ENCODE measurements around the gene FIBP. TPM values are rescaled to one million over a fixed set of nuclear protein-coding genes. Genes with fewer than 3 reads are reported as not detected.

Gene FIBP
- total RNA-seq, result 100 to 1,000 TPM in 1 of 2 donors, 10 to 100 TPM in 1; 75.8 to 102 TPM

GRCh38 chr11:65888163-65888814 lies at the start of gene FIBP:
FIBP (minus strand) TSS chr11:65888471; CDS start chr11:65888418, 53 bp downstream.
- H3K36me3 Mint-ChIP-seq (ENCODE audit: low read depth), result peaks cover 76% of the 10 kb centered on the region
- no peaks in the 10 kb centered on the region for H3K27me3 Mint-ChIP-seq
- H3K27ac Mint-ChIP-seq, result peak within 1 kb of the TSS; percentile 88
- no peaks in the 10 kb centered on the region for H3K9me3 Mint-ChIP-seq
- H3K4me1 Mint-ChIP-seq, result peaks cover 40% of the 10 kb centered on the region
- peak; percentile 74 for ATAC-seq (replicated peaks)
- peak within 1 kb of the TSS; percentile 92 for H3K4me3 Mint-ChIP-seq

GRCh38 chr11:65937766-65938165 lies 49.5 kb upstream of the FIBP start:
- H3K27ac Mint-ChIP-seq, result no peak overlapping the region
- no peaks in the 10 kb centered on the region for H3K9me3 Mint-ChIP-seq
- no peak for ATAC-seq (replicated peaks)

DNA sequence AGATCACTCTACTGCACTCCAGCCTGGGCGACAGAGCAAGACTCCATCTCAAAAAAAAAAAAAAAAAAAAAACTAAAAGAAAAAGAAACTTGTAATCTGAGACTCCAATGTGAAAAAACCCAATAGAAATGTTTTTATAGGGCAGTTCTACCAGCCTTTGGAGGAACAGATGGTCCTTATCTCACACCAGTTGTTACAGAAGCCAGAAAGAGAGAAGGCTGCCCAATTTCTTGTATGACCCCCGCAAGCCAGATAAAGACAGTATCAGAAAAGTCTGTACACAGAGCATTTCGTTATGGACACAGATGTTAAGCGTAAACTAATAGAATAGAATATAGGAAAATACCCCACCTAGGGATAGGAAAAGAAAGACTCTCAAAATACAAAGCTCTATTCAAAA lies 45.7 kb upstream of the FIBP start:
- Mint-ChIP-seq H3K27ac (no peak overlapping the region), H3K9me3 (no peaks in the 10 kb centered on the region), H3K27me3 (no peaks in the 10 kb centered on the region), H3K4me3 (no peak overlapping the region), H3K4me1 (peaks cover 1% of the 10 kb centered on the region), H3K36me3 (ENCODE audit: low read depth) (no peaks in the 10 kb centered on the region)
- ATAC-seq (replicated peaks), result no peak

More at GRCh38 chr11:65937766-65938165, 49.5 kb upstream of the FIBP start:
- Mint-ChIP-seq H3K4me1 (peaks cover 8% of the 10 kb centered on the region), H3K27me3 (no peaks in the 10 kb centered on the region), H3K4me3 (no peak overlapping the region), H3K36me3 (ENCODE audit: low read depth) (no peaks in the 10 kb centered on the region)

- H3K4me1 Mint-ChIP-seq, result peaks cover 13% of the 10 kb centered on the region
- no peaks in the 10 kb centered on the region for H3K9me3 Mint-ChIP-seq
- H3K27ac Mint-ChIP-seq, result no peak overlapping the region
- ATAC-seq (replicated peaks), result no peak
- H3K36me3 Mint-ChIP-seq (ENCODE audit: low read depth), result no peaks in the 10 kb centered on the region
- H3K4me3 Mint-ChIP-seq, result no peak overlapping the region
- H3K27me3 Mint-ChIP-seq, result no peaks in the 10 kb centered on the region
These were observed 44.3 kb upstream of the FIBP start for GRCh38 chr11:65932558-65932919.

DNA sequence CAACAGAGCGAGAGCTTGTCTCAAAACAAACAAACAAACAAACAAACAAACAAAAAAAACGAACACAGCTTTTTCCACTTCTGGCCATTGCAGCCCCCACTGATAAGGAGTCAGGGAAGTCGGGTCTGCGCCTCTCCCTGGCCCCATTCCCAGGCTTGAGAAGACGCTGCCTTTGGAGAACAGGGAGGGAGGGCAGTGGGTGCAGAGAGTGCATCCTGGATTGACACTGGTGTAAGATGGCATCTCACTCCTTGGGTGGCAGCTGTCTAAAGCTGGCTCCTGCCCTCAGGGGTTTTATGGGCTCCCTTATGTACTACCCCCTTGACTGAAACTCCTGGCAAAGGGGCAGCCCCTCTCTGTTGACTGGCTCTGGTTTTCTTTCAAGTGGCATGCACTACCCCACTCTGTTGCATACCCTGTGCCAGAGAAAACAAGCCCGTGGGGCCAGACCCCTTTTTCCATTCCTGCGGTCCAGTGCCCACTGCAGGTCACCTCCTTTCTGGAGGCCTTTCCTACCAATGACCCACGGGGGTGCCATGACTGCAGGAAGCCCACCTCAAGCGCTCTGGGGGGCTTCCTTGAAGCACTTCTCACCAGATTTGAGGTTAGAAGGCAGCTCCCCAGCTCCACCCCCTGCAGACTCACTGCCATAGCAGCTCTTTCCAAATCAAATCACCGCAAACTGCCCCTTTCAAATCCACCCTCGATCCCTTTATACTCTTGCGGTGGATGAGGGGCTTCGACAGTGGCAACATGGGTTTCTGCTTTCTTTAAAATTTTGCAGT lies 43.7 kb upstream of the FIBP start:
- H3K4me1 Mint-ChIP-seq, result peaks cover 18% of the 10 kb centered on the region
- H3K27ac Mint-ChIP-seq, result peak overlapping the region; percentile 26
- no peaks in the 10 kb centered on the region for H3K36me3 Mint-ChIP-seq (ENCODE audit: low read depth)
- peaks cover 3% of the 10 kb centered on the region for H3K9me3 Mint-ChIP-seq
- no peaks in the 10 kb centered on the region for H3K27me3 Mint-ChIP-seq
- ATAC-seq (replicated peaks), result no peak
- H3K4me3 Mint-ChIP-seq, result no peak overlapping the region

GRCh38 chr11:65928667-65929066 lies 40.4 kb upstream of the FIBP start:
- ATAC-seq (replicated peaks), result no peak
- peaks cover under 1% of the 10 kb centered on the region for H3K36me3 Mint-ChIP-seq (ENCODE audit: low read depth)
- peak overlapping the region; percentile 84 for H3K4me3 Mint-ChIP-seq
- H3K9me3 Mint-ChIP-seq, result peaks cover 3% of the 10 kb centered on the region
- peaks cover 20% of the 10 kb centered on the region for H3K4me1 Mint-ChIP-seq
- H3K27ac Mint-ChIP-seq, result peak overlapping the region; percentile 93
- H3K27me3 Mint-ChIP-seq, result no peaks in the 10 kb centered on the region

DNA sequence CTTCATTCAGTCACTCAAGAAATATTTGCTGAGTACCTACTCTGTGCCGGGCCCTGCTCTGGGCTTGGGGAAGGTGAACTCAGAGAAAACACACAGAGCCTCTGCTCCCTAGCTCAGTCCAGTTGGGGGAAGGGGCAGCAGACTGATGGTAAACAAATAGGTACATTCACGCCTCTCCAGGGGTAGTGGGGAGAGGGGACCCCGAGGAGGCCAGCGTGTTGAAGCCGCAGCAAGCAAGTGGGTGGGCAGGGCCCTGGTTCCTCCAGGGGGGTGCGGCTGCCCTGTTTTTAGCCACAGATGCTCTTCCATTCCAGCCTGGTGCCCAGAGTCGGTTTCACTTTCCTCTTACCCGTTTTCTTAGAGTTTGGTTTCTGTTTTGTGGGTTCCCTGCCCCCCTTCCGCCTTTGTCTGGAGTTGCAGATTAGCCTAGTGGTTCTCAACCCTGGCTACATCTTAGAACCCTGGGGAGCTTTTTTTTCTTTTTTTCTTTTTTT lies 39.7 kb upstream of the FIBP start:
- peak overlapping the region; percentile 93 for H3K27ac Mint-ChIP-seq
- peaks cover 8% of the 10 kb centered on the region for H3K36me3 Mint-ChIP-seq (ENCODE audit: low read depth)
- H3K27me3 Mint-ChIP-seq, result no peaks in the 10 kb centered on the region
- peak; percentile 91 for ATAC-seq (replicated peaks)
- H3K9me3 Mint-ChIP-seq, result peaks cover 3% of the 10 kb centered on the region
- H3K4me3 Mint-ChIP-seq, result peak overlapping the region; percentile 84
- H3K4me1 Mint-ChIP-seq, result peaks cover 20% of the 10 kb centered on the region

DNA sequence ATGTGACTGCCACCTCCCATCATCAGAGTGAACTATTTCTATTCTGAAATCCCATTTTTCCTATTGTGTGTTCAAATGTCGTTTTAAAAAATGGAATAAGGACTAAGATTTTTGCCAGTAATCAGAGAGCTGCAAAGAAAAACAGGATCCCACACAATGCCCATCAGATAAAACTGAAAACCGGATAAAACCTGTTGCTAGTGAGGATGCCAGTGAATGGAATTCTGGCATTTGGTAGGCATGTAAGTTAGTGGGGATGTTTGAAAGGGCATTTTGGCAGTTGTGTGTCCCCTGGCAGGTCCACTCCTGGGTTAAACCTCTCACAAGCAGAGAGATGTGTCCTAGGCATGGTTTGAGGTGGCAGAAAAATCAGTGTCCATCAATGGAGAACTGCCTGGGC lies 37.1 kb upstream of the FIBP start:
- ATAC-seq (replicated peaks), result no peak
- H3K27ac Mint-ChIP-seq, result peak overlapping the region; percentile 15
- H3K4me3 Mint-ChIP-seq, result no peak overlapping the region
- no peaks in the 10 kb centered on the region for H3K27me3 Mint-ChIP-seq
- H3K36me3 Mint-ChIP-seq (ENCODE audit: low read depth), result peaks cover 24% of the 10 kb centered on the region
- H3K4me1 Mint-ChIP-seq, result peaks cover 20% of the 10 kb centered on the region
- H3K9me3 Mint-ChIP-seq, result peaks cover 3% of the 10 kb centered on the region

DNA sequence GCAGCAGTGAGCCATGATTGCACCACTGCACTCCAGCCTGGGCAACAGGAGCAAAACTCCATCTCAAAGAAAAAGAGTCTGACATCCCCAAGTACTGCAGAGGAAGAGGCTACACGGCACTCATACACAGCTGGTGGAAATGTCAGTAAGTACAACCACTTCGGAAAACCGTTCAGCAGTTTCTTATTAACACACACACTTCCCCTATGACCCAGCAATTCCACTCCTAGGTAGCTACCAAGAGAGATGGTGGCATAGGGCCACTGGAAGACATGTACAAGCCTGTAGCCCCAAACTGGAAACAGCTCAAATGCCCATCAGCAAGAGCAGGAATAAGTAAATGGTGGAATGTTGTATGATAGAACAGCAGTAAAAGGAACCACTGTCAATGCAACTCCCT lies 34.3 kb upstream of the FIBP start:
- Mint-ChIP-seq H3K4me1 (peaks cover 7% of the 10 kb centered on the region), H3K9me3 (peaks cover 3% of the 10 kb centered on the region), H3K36me3 (ENCODE audit: low read depth) (peaks cover 33% of the 10 kb centered on the region), H3K4me3 (no peak overlapping the region), H3K27ac (peak overlapping the region; percentile 65), H3K27me3 (no peaks in the 10 kb centered on the region)
- no peak for ATAC-seq (replicated peaks)

DNA sequence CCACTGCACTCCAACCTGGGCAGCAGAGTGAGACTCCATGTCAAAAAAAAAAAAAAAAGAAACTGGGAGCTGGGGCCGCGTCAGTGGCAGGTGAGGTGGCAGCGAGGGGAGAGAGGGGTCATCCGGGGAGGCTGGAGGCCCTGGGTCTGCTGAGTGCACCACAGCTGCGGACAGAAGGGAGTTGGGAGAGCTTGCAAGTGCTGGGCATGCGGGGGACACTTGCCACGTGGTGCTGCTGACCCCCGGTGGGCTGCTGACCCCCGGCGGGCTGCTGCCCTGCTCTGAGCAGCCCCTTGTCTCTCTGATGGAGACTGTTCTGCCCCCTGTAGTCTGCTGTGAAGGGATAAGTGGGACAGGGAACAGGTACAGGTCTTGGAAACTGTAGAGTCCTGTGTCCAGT lies 33.6 kb upstream of the FIBP start:
- Mint-ChIP-seq H3K4me1 (peaks cover 5% of the 10 kb centered on the region), H3K36me3 (ENCODE audit: low read depth) (peaks cover 38% of the 10 kb centered on the region), H3K27me3 (no peaks in the 10 kb centered on the region), H3K27ac (no peak overlapping the region), H3K4me3 (no peak overlapping the region), H3K9me3 (no peaks in the 10 kb centered on the region)
- ATAC-seq (replicated peaks), result no peak

DNA sequence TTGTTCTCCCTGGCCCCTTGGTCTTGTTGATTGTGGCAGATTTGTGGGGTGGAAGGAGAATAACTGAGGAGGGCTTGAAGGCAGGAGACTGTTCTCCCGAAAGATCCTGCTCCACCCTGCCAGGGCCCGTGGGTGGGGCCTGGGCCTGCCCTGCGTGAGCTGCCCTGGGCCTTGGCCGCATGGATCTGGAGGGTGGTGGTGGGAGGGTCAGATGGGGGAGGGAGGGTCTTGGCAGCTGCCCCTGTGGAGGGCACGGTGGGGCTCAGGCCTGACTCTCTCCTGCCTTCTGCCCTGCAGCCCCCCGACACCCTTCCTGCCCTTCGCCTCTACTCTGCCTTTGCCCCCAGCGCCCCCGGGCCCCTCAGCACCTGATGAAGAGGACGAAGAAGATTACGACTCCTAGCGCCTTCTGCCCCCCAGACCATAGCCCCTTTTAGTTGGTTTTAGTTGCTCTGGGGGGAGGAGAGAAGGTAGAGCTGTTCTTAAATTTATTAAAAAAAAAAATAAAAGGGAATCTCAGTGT lies 32.8 kb upstream of the FIBP start:
- Mint-ChIP-seq H3K36me3 (ENCODE audit: low read depth) (peaks cover 41% of the 10 kb centered on the region), H3K4me3 (peak overlapping the region; percentile 86), H3K27ac (no peak overlapping the region), H3K27me3 (no peaks in the 10 kb centered on the region), H3K9me3 (no peaks in the 10 kb centered on the region), H3K4me1 (peaks cover 7% of the 10 kb centered on the region)
- no peak for ATAC-seq (replicated peaks)

DNA sequence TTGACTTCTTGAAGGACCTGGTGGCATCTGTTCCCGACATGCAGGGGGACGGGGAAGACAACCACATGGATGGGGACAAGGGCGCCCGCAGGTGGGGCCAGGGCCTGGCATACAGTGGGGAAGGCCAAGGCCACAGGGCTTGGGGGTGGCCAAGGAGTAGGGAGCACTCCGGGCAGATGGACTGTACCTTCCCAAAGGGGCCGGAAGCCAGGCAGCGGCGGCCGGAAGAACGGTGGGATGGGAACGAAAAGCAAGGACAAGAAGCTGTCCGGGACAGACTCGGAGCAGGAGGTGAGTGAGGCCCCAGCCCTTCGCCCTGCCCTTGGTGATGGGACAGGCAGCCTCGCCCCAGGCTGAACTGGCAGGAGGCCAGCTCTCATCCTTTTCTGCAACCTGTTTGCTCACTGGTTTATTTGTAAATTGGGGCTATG lies 32.1 kb upstream of the FIBP start:
- Mint-ChIP-seq H3K36me3 (ENCODE audit: low read depth) (peaks cover 41% of the 10 kb centered on the region), H3K4me3 (peak overlapping the region; percentile 86), H3K27ac (peak overlapping the region; percentile 82), H3K27me3 (no peaks in the 10 kb centered on the region), H3K4me1 (peaks cover 7% of the 10 kb centered on the region), H3K9me3 (no peaks in the 10 kb centered on the region)
- ATAC-seq (replicated peaks), result no peak

GRCh38 chr11:65919573-65920371 lies 31.5 kb upstream of the FIBP start:
- Mint-ChIP-seq H3K9me3 (no peaks in the 10 kb centered on the region), H3K27me3 (no peaks in the 10 kb centered on the region), H3K4me3 (peak overlapping the region; percentile 86)

DNA sequence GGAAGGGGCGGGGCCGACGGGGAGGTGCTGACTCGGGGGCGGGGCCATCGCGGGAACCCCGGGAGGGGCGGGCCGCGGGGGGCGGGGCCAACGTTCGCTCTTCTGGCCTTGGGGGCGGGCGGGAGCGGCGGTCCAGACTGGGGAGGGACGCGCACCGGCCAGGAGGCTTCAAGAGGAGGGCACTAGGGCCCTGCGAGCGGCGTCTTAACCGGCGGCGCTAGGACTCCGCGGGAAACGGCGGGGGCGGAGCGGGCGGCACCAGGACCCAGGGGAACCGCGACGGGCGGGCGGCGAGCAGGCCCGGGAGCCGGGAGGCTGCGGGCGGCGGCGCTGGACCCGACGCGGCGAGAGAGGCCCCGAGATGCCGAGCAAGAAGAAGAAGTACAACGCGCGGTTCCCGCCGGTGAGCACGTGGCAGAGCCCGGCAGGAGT lies 30.9 kb upstream of the FIBP start, which contains the start of gene DRAP1:
Gene DRAP1, plus strand, starts transcription at position 286 of the 432 bp plus-strand sequence. Its CDS starts 76 bp downstream, at position 362.
- H3K4me1 Mint-ChIP-seq, result peaks cover 14% of the 10 kb centered on the region
- H3K27me3 Mint-ChIP-seq, result no peaks in the 10 kb centered on the region
- no peaks in the 10 kb centered on the region for H3K9me3 Mint-ChIP-seq
- H3K36me3 Mint-ChIP-seq (ENCODE audit: low read depth), result peaks cover 41% of the 10 kb centered on the region
- peak within 1 kb of the TSS; percentile 86 for H3K4me3 Mint-ChIP-seq
- ATAC-seq (replicated peaks), result peak; percentile 93
- H3K27ac Mint-ChIP-seq, result peak within 1 kb of the TSS; percentile 89

More at GRCh38 chr11:65919573-65920371, 31.5 kb upstream of the FIBP start:
- peaks cover 11% of the 10 kb centered on the region for H3K4me1 Mint-ChIP-seq
- H3K36me3 Mint-ChIP-seq (ENCODE audit: low read depth), result peaks cover 41% of the 10 kb centered on the region
- H3K27ac Mint-ChIP-seq, result peak overlapping the region; percentile 82
- peak; percentile 46 for ATAC-seq (replicated peaks)

Measured in activated T-helper 17 cell treated with anti-CD3 and anti-CD28 coated beads, Interleukin-2, amount 50 U/mL, for 72 hours (primary cell).